Caki2 (cell line): ENCODE results near the gene PSAPL1. TPM values are rescaled to one million over a fixed set of nuclear protein-coding genes. Genes with fewer than 3 reads are reported as not detected.

Source experiments
- DNase-seq: peaks from one replicate; pipeline ENCODE4 v3.0.0-alpha.2; 2015; ENCODE audit warnings: low read depth
- in situ Hi-C: cut with HindIII; loops from 2 replicates; pipeline ENCODE4 v1.10.0; 2016; ENCODE audit warnings: low sequenced_read_pairs, low pct_unique_long_range_greater_than_20kb, mixed read lengths
- total RNA-seq: library from RNA; depleted of rRNA; stranded (reverse); fragments of >200 nt; shearing (Covaris generic); gene quantifications from 2 replicates; pipeline ENCODE4 v1.2.3, GENCODE V29; 2014; ENCODE audit warnings: low replicate concordance

PSAPL1 gene
- total RNA-seq, 1 experiment from 2014 or later: not detected

DNA sequence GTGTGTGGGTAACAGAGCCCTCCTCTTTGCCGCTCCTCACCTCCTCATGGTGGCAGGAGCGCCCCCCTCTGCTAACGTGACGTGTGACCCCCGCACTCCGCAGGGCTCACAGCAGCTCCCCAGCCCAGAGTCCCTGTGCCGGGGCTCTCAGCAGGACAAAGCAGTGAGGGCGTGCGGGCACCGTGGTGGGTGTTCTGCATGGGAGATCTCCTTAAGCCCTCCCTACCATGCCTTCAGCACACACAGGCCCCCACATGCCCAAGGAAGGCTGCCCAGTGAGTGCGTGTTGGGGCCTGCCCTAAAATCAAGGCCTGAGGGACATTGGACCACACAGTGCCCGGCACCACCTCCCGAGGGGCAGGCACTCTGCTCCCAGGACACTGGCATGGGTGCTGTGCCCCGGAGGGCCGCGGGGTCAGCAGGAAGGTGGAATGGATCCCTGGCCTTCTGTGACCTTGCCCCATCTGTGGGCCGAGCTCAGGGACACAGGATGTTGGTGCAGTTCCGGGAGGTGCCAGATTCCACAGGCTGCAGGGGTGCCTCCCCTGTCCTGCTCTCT, 10.1 kb downstream of the PSAPL1 start:
- in situ Hi-C loops: no loop called here
- DNase-seq: no peak

DNA sequence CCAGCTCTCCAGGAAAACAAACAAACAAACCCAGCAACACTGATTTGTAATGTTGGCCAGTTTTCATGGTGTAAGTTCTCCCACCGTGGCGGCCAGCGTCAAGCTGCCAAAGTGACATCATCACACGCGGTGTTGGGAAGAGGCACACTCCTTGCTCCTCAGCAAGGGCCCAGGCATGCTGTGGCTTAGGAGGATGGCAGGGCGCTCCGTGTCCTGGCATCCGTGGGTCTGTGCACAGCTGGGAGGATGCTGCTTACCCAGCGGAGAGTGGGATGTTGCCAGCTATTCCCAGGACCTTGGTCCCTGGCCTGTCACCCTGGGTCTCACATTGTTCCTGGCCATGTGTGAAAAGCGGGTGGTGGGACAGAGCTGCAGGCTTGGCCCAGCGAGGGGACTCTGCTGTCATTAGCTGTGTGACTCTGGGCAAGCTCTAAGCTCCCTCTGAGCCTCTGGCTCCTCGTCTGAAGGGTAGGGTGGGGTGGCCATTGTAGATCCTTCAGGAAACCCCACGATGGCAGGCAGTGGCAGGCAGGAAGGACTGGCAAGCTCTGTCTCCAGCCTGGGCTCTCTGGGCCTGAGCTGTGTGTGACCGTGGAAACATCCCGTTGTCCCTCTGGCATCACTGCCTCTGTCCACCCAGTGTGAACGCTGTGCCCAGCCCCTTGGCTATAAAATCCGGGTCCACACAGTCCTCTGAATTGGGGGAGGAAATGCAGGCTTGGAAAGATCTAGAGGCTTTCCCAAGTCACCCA, 10.8 kb downstream of the PSAPL1 start:
- DNase-seq: no peak
- in situ Hi-C loops: no loop called here

DNA sequence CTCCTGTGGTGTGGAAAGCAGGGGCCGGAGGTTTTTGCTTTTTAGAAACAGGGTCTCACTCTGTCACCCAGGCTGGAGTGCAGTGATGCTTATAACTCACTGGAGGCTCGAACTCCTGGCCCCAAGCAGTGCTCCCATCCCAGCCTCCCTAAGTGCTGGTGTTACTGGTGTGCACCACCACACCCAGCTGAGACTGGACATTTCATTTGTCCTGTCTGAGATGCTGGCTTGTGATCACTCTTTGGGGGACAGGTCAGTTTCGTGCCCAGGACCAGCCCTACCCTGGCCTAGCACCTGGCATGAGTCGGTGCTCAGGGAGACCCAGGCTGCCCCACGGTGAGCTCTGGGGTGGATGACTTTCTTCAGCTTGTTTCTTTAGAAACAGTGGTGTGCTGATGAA, 11.3 kb downstream of the PSAPL1 start:
- in situ Hi-C loops: no loop called here
- no peak for DNase-seq

DNA sequence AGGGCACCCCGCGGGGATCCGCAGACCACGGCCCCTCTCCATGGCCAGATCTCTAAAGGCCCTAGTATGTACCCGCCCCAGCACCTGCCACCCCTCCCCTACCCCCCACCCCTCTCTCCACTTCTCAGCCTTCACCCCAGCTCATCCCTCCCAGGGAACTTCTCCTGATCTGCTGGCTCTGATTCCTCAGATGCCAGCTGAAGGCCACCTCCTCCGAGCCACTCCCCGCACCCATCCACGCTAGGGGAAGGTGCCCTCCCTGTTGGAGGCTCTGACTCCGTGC, 11.9 kb downstream of the PSAPL1 start:
- DNase-seq: no peak
- in situ Hi-C loops: no loop called here

DNA sequence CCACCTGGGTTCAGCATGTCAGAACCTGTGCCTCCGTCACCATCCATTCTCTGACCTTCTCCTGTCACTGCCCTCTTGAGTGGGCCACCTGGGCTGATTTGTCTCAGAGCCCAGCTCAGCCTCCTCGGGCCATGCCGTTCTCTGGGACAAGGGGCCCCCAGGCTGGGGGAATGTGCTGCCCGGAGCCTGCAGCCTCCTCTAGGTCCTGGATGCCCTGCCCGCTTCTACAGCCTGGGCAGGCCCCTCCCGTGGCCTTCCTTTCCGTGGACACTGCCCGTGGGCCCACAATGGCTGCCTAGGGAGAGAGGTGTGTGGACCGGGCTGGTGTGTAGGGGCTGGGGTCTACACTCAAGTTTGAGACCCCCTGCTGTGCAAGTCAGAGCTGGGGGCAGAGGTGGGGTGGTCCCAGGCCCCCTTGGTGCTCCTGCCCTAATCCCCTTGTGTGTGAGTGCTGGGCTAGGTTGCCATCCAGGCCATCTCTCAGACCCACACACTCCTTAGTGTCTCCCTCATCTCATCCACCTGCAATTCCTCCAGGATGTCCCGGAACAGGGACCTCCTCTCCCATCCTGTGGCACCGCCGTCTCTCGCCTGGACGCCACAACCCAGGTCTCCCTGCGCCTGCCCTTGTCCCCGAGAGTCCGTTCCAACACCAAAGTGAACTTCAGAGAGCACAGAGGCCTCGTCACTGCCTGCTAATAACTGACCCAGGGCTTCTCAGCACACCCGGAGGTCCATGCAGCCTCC, 12.4 kb downstream of the PSAPL1 start:
- no peak for DNase-seq
- in situ Hi-C loops: no loop called here

DNA sequence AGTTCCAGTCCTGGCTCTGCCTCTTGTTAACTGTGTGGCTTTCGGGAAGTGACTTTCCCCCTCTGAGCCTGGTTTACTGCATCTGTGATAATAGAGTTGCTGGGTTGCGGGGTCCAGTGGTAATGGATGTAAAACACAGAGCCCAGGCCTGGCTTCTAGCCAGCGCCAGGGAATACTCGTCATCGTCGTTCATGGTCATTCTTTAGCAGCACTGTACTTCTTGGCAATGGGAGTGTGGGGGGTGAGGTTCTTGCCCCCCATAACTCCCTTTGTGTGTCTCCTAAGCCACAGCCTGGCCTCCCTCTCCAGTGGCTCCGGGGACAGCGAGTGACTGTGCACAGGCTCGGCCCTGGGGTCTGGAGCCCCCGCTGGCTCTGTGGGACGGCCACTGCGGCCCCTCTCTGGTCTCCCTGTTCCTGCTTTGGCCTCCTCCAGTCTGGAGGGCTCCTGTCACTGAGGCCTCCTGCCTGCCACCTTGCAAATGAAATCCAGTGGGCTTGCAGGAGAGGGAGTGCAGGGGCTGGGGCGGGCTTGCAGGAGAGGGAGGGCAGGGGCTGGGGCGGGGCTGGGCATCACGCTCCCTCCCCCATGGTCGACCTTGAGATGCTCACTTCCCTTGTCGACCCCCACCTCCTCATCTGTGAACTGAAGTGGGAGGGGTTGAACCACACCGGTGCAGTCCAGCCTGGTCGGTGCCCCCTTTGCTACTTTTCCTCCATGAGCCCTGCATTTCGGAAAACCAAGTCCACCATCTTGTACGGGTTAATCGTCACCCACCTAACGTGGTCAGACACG, 13.2 kb downstream of the PSAPL1 start:
- DNase-seq: no peak
- in situ Hi-C loops: no loop called here

DNA sequence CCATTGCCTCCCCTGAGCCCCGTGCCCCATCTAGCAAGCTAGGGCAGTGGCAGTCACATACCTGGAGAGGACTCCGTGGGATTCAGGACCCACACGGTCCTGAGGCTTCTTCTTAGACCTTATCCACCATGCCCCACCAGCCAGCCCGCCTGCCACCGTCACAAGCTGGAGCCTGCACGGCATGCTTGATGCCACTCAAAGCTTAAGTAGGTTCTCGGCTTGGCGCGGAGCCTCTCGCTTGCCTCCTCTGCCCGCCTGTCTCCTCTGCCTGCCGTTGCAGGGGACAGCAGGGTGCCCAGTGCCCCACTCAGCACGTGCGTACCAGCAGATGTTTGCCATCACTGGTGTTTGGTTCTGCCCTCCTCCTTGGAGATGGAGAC, 14.1 kb downstream of the PSAPL1 start:
- in situ Hi-C loops: no loop called here
- no peak for DNase-seq

DNA sequence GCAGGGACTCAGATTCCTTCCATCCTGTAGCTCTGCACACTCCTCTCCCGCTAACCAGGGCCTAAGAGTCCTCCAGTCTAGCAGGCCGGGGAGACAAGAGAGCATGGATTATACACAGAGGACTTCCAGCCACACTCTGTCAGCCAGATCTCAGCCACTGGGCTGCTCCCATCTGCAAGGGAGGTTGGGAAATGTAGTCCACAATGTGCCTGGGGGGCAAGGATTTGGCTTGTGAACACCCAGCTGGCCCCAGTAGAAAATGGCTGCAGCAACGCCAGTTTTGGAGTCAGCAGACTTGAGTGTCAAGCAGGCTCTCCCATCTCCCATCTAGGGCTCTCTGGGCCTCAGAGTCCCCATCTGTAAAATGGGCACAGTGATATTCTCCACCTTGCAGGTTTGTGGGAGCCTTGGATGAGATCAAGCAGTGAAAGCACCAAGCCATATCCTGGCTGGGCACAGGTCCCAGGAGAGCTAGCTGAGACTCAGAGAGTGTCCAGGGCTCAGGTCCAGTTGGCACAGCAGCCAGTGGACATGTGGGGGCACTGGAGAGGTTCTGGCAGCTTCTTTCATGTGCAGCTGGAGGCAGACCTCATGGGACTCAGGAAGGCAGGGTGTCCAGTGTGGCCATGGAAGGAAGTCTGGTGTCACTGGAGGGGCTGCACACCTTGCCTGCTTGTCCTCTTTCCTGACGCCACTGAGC, 14.6 kb downstream of the PSAPL1 start:
- no peak for DNase-seq
- in situ Hi-C loops: no loop called here

DNA sequence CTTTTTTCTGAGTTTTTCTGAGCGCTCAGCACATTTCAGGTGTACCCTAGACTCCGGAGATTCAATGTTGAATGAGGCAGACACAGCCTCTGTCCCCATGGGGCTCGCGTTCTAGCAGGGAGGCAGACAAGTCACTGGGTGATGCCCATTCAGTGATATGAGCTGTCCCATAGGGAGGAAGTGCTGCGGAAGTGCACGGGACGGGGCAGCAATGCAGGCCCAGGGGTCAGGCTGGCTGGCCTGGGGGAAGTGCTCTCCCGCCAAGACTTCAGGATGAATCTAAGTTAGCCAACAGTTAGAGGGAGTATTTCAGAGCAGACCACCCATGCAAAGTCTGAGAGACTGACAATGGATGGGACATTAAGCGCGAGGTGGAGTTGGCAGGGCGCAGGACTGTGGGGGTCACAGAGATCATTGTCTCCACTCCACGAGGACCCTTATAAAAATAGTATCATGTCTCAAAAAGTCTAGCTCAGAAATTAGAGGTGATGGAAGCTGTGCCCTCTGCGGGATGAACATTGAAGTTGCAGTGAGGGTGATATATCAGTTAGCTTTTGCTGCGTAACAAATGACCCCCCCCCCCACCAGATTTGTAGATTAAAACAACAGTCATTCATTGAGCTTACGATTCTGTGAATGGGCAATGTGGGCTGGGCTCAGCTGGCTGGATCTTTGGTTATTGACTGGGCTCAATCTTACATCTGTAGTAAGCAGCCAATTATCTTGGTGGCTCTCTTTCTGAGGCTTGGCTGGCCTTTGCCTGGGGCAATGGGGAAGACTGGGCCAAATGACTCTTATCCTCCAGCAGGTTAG, 16.4 kb downstream of the PSAPL1 start:
- in situ Hi-C loops: no loop called here

DNA sequence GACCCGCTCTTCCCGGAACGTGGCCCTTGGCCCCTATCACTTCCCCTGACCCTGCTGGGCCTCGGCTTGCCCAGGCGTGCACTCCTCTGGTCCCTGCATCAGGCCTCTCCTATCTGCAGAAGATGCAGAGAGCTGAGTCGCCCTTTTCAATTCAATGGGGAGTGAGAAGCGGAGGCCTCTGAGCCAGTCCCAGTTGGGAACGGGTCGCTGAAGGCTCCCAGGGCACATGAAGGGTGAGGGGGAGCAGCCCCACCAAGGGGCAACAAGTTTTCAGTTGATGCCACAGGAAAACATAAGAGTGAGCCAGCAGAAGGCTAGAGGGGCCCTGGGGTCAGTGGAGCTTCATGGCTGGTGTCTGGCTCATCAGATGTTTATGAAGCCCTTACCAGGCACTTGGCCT, 17.1 kb downstream of the PSAPL1 start:
- in situ Hi-C loops: no loop called here
- no peak for DNase-seq

More for the DNA sequence above, 16.4 kb downstream of the PSAPL1 start:
- no peak for DNase-seq

DNA sequence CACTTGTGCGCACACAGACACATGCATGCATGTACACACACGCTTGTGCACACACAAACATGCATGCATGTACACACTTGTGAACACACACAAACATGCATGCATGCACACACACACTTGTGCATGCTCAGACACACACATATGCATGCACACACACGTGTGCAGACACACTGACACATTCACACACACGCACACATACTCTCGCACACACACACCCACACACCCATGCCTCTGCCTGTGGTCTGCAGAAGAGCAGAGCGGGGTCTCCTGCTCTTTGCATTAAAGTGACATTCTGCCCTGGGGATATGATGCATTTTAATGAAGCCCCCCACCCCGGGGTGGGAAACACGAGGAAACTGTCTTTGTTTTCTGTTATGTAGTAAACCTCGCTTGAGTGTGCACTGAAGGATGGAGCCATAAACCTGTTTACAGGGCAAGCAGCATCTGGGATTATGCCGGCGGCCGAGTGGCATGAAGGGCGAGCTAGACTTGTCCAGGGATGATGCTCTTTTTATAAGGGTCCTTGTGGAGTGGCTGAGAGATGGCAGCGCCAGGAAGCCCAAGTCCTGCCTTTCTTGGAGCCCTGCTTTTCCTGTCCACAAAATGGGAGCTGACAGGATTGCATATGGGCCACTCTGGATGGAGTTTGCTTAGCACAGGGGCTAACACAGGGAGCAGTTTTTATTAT, 17.8 kb downstream of the PSAPL1 start:
- in situ Hi-C loops: no loop called here
- no peak for DNase-seq

DNA sequence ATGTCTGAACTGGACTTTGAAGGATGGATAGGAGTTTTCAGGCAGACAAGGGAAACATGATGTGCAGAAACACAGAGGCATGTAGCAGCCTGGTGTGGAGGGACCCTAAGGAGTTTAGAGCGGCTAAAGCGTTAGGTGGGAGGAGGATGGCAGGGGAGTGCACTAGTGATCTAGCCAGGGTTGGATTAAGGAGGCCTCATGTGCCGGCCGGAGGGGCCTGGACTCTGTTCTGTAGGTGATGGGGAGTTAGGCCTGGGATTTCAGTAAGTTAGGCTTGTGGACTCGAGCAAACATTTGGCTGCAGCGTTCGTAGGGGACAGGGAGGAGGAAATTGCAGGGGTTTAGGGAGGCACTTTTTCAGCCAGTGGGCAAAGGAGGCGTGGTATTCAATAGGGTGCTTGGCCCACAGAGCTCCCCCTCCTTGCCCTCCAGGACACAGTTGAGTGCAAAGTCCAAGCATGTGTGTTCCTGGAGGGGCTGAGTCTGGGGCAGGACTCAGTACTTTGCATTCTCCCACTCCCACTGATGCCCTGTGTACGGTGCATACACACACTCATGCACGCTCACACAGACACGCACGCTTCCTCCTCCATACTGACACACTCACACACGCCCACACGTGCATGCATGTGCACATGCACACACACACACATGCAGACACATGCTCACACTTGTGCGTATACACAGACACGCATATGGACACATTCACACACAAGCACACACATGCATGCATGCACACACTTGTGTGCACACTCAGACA, 18.6 kb downstream of the PSAPL1 start:
- no peak for DNase-seq
- in situ Hi-C loops: no loop called here

DNA sequence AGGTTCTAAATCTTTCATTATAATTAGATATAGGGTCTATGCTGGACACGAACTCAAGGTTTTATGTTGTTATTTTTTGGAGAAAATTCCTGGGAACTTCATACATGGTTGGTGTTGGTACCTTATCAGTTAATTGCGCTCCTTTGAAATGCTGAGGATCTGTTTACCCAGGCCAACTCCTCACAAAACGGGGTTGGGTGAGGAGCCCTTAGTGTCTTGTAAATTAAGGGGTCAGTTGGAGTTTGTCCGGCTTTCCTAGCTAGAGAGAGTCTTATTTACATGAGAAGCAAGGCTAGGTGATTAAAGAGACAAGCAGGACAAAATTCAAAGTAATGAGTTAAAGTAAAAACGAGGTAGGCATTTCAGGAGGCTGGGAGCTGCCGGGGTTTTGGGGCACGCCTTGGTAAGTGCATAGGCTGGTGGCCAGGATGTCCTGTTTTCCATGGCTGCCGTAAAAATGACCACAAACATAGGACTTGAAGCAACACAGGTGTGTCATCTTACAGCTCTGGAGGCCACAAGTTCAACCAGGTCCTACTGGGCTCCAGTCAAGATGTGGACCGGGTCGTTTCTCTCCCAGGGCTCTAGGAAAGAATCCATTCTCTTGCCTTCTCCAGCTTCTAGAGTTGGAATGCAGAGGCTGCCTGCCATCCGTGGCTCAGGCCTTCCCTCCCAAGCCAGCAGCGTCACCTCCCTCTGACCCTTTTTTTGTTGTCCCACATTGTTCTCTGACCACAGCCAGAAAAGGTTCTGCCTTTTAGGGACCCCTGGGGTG, 19.8 kb downstream of the PSAPL1 start:
- no peak for DNase-seq
- in situ Hi-C loops: no loop called here

DNA sequence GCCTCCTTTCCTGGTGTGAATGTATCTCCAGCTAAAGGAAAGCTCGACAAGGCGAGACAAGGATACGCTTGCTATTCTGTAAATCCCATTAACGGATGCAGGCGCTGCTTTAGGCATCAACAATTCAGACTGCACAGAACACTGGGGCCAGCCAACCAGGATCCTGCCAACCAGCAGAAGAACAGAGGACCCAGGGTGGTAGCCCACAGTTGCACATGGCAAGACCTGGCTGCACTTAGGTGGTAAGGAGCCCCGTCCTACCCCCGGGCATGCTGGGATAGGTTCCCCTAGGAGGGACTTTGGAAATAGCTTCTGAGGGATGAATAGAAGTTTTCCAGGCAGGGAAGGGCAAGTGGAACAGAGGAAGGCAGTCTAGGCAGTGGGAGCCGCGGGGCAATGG, 20.7 kb downstream of the PSAPL1 start:
- in situ Hi-C loops: no loop called here
- DNase-seq: no peak

DNA sequence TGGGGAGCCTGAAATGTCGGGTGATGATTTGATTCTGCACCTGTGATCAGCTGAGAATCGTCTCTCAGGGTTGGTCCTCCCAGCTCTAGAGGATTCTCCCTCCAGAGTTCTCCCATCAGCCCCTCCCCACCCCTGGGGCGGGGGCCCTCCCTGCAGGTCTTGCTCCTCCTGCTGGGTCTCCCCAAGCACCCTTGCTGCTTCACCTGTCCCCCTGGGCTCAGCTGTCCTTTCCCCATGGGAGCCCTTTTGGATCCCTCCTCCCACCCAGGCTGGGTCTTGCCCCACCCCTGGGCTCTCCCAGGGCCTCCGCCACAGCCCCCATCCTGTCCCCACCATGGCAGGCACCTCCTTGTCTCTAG, 22.2 kb downstream of the PSAPL1 start:
- no peak for DNase-seq
- in situ Hi-C loops: no loop called here
